ENCODE results near the gene SPEN.
"Not testable (repeated sequence)": the region's sequence is repeated elsewhere in the genome, so short reads cannot be mapped to it uniquely, and the experiment has no call there.

SPEN gene

GRCh38 chr1:15886611-15887167 lies 39.2 kb downstream of the SPEN start:
- no peak for DNase-seq

GRCh38 chr1:15892857-15893599 lies 45.5 kb downstream of the SPEN start:
- H3K4me1 Mint-ChIP-seq (ENCODE audit: low read depth) = peaks cover 45% of the 10 kb centered on the region
- H3K27ac Mint-ChIP-seq = peak overlapping the region; percentile 73
- H3K9me3 Mint-ChIP-seq, H3K27me3 Mint-ChIP-seq, H3K4me3 Mint-ChIP-seq, DNase-seq: not testable (repeated sequence)
- peaks cover 59% of the 10 kb centered on the region for H3K36me3 Mint-ChIP-seq (ENCODE audit: low read depth)

More at GRCh38 chr1:15886611-15887167, 39.2 kb downstream of the SPEN start:
- Mint-ChIP-seq H3K4me1 (ENCODE audit: low read depth) (peaks cover 59% of the 10 kb centered on the region), H3K36me3 (ENCODE audit: low read depth) (peaks cover 72% of the 10 kb centered on the region), H3K27me3 (no peaks in the 10 kb centered on the region), H3K4me3 (no peak overlapping the region), H3K27ac (peak overlapping the region; percentile 55), H3K9me3 (no peaks in the 10 kb centered on the region)

DNA sequence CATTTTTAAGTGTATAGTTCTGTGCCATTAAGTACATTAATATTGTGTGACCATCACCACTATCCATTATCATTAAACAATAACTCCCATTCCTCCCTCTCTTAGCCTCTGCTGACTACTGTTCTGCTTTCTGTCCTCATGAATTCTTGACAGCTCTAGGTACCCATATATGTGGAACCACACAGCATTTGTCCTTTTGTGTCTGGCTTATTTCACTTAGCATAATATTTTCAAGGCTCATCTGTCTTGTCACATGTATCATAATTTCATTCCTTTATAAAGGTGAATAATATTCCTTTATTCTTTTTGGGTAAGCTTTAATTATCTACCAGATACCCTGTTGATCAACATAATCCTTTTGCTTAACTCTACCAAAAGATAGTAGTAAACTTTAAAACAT lies 47.7 kb downstream of the SPEN start:
- H3K27ac Mint-ChIP-seq = peak overlapping the region; percentile 1
- H3K9me3 Mint-ChIP-seq = no peaks in the 10 kb centered on the region
- peaks cover 57% of the 10 kb centered on the region for H3K36me3 Mint-ChIP-seq (ENCODE audit: low read depth)
- H3K4me3 Mint-ChIP-seq = no peak overlapping the region
- H3K4me1 Mint-ChIP-seq (ENCODE audit: low read depth) = peaks cover 48% of the 10 kb centered on the region
- no peak for DNase-seq
- H3K27me3 Mint-ChIP-seq = no peaks in the 10 kb centered on the region

DNA sequence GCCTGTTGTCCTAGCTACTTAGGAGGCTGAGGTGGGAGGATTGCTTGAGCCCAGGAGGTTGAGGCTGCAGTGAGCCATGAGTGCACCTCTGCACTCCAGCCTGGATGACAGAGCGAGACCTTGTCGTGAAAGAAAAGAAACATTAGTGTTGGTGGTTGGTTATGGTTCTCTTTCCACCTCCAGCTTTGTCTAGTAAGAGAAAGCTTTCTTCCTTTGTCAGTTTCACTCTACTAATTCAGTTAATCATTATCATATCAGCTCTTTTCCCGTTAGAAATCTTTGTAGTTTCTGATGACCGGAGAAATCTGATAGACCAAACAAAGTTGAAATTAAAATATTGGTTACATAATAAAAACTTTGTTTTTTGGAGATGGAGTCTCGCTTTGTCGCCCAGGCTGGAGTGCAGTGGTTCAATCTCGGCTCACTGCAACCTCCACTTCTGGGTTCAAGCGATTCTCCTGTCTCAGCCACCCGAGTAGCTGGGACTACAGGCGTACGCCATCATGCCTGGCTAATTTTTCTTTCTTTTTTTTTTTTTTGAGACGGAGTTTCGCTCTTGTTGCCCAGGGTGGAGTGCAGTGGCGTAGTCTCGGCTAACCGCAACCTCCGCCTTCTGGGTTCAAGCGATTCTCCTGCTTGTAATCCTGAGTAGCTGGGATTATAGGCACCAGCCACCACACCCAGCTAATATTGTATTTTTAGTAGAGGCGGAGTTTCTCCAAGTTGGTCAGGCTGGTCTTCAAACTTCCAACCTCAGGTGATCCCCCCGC lies 49.5 kb downstream of the SPEN start:
- Mint-ChIP-seq H3K27ac (peak overlapping the region; percentile 44), H3K4me1 (ENCODE audit: low read depth) (peaks cover 50% of the 10 kb centered on the region), H3K36me3 (ENCODE audit: low read depth) (peaks cover 59% of the 10 kb centered on the region)
- not testable (repeated sequence) for DNase-seq, H3K4me3 Mint-ChIP-seq, H3K27me3 Mint-ChIP-seq, H3K9me3 Mint-ChIP-seq

GRCh38 chr1:15899266-15899665 lies 51.8 kb downstream of the SPEN start:
- Mint-ChIP-seq H3K4me3 (no peak overlapping the region), H3K27me3 (no peaks in the 10 kb centered on the region), H3K27ac (peak overlapping the region; percentile 31), H3K4me1 (ENCODE audit: low read depth) (peaks cover 54% of the 10 kb centered on the region), H3K9me3 (no peaks in the 10 kb centered on the region), H3K36me3 (ENCODE audit: low read depth) (peaks cover 50% of the 10 kb centered on the region)
- no peak for DNase-seq

DNA sequence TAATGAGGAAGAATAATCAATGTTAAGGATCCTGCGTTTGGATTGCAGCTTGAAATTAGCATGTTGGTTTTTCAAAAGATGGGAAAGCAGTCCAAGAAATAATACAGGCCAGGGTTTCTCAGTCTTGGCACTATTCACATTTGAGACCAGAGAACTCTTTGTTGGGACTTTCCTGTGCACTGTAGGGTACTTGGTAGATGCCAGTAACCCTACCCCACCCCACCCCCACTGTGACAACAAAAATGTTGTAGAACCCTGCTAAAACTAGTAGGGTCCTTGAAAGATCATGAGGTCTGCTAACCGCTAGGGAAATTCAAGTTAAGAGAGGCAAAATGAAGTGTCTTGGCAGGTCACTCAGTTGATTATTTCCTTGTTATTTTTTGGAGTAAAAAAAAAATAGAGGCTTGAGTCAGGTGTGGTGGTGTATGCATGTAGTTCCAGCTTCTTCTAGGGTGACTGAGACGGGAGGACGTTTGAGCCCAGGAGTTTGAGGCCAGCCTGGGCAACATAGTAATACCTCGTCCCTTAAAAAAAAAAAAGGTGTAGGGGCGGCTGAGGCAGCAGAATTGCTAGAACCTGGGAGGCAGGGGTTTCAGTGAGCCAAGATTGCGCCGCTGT lies 53.3 kb downstream of the SPEN start:
- Mint-ChIP-seq H3K27ac (peak overlapping the region; percentile 62), H3K9me3 (no peaks in the 10 kb centered on the region), H3K27me3 (no peaks in the 10 kb centered on the region), H3K4me1 (ENCODE audit: low read depth) (peaks cover 50% of the 10 kb centered on the region), H3K36me3 (ENCODE audit: low read depth) (peaks cover 47% of the 10 kb centered on the region), H3K4me3 (no peak overlapping the region)
- no peak for DNase-seq

DNA sequence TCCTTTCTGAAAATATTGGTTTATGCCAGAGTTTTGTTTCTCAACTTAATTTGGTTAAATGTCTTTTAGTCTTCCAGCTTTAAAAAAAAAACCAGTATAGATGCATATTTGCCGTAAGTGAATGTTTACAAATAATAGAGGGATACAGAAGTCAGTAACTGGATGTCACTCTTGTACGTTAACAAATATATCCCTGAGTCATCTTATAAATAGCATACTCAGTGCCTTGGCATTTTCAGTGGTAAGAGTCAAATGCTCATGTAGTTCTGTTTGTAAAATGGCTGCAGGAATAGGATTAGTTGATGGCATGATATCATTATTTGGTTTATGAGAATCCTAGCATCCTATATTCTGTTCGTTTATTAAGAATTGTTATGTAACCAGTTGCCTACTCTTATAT lies 55.4 kb downstream of the SPEN start:
- peaks cover 41% of the 10 kb centered on the region for H3K4me1 Mint-ChIP-seq (ENCODE audit: low read depth)
- no peaks in the 10 kb centered on the region for H3K9me3 Mint-ChIP-seq
- no peak overlapping the region for H3K4me3 Mint-ChIP-seq
- DNase-seq = no peak
- H3K36me3 Mint-ChIP-seq (ENCODE audit: low read depth) = peaks cover 38% of the 10 kb centered on the region
- H3K27ac Mint-ChIP-seq = peak overlapping the region; percentile 50
- H3K27me3 Mint-ChIP-seq = no peaks in the 10 kb centered on the region

GRCh38 chr1:15908597-15908996 lies 61.1 kb downstream of the SPEN start:
- Mint-ChIP-seq H3K4me1 (ENCODE audit: low read depth) (peaks cover 19% of the 10 kb centered on the region), H3K27ac (no peak overlapping the region), H3K9me3 (no peaks in the 10 kb centered on the region), H3K4me3 (no peak overlapping the region), H3K27me3 (no peaks in the 10 kb centered on the region), H3K36me3 (ENCODE audit: low read depth) (peaks cover 60% of the 10 kb centered on the region)
- no peak for DNase-seq

DNA sequence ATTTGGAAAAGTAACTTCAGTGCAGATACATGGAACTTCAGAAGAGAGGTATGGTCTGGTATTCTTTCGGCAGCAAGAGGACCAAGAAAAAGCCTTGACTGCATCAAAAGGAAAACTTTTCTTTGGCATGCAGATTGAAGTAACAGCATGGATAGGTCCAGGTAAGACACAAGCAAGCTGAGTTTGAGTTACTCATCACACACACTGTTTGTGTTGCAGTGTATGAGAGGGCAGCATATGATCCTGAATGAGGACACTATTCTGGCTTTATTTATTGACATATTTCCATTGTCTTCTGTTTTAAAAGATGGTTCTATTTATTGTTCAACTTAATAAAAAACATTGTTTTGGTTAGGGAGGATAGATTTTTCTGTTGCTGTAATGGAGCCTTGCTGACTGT lies 63.6 kb downstream of the SPEN start:
- peaks cover 79% of the 10 kb centered on the region for H3K36me3 Mint-ChIP-seq (ENCODE audit: low read depth)
- DNase-seq = no peak
- H3K4me1 Mint-ChIP-seq (ENCODE audit: low read depth) = peaks cover 27% of the 10 kb centered on the region
- H3K4me3 Mint-ChIP-seq = no peak overlapping the region
- no peaks in the 10 kb centered on the region for H3K9me3 Mint-ChIP-seq
- H3K27me3 Mint-ChIP-seq = no peaks in the 10 kb centered on the region
- peak overlapping the region; percentile 47 for H3K27ac Mint-ChIP-seq

- H3K27me3 Mint-ChIP-seq = no peaks in the 10 kb centered on the region
- no peak for DNase-seq
- H3K27ac Mint-ChIP-seq = no peak overlapping the region
Measured at GRCh38 chr1:15911927-15912326, 64.4 kb downstream of the SPEN start.

DNA sequence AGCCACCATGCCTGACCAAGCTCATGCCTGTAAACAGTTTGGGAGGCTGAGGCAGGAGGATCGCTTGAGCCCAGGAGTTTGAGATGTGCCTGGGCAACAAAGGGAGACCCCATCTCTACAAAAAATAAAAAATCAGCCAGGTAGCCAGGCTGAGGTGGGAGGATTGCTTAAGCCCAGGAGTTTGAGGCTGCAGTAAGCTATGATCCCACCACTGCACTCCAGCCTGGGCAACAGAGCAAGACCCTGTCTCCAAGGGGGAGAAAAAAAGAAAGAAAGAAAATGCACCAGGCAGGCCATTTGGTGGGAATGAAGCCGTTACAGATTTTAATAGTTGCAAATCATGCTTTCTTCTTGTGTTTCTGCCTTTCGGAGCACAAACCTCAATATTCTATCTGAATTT lies 66.1 kb downstream of the SPEN start:
- Mint-ChIP-seq H3K4me1 (ENCODE audit: low read depth) (peaks cover 45% of the 10 kb centered on the region), H3K36me3 (ENCODE audit: low read depth) (peaks cover 92% of the 10 kb centered on the region)
- DNase-seq, H3K27ac Mint-ChIP-seq, H3K9me3 Mint-ChIP-seq, H3K27me3 Mint-ChIP-seq, H3K4me3 Mint-ChIP-seq: not testable (repeated sequence)

More at GRCh38 chr1:15911927-15912326, 64.4 kb downstream of the SPEN start:
- Mint-ChIP-seq H3K36me3 (ENCODE audit: low read depth) (peaks cover 87% of the 10 kb centered on the region), H3K4me1 (ENCODE audit: low read depth) (peaks cover 34% of the 10 kb centered on the region), H3K4me3 (no peak overlapping the region), H3K9me3 (no peaks in the 10 kb centered on the region)

- Mint-ChIP-seq H3K4me1 (ENCODE audit: low read depth) (peaks cover 56% of the 10 kb centered on the region), H3K36me3 (ENCODE audit: low read depth) (peaks cover 90% of the 10 kb centered on the region), H3K4me3 (peak overlapping the region; percentile 12), H3K27ac (peak overlapping the region; percentile 54), H3K27me3 (no peaks in the 10 kb centered on the region), H3K9me3 (no peaks in the 10 kb centered on the region)
- no peak for DNase-seq
Measured at GRCh38 chr1:15915991-15916390, 68.5 kb downstream of the SPEN start.

GRCh38 chr1:15916417-15916816 lies 68.9 kb downstream of the SPEN start:
- Mint-ChIP-seq H3K27ac (peak overlapping the region; percentile 86), H3K27me3 (no peaks in the 10 kb centered on the region), H3K4me3 (peak overlapping the region; percentile 26), H3K9me3 (no peaks in the 10 kb centered on the region), H3K36me3 (ENCODE audit: low read depth) (peaks cover 90% of the 10 kb centered on the region), H3K4me1 (ENCODE audit: low read depth) (peaks cover 57% of the 10 kb centered on the region)
- no peak for DNase-seq

DNA sequence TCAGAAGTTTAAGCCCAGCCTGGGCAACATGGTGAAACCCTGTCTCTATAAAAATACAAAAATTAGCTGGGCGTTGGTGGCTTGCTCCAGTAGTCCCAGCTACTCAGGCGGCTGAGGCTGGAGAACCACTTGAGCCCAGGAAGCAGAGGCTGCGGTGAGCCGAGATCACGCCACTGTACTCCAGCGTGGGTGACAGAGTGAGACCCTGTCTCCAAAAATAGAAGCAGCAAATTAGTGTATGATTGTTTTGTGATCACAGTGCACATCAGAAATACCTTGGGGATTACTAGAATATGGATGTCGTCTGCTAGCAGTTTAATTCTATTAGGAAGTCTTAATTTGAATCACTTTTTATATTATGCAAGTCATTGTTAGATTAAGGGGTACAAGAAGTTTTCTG lies 69.4 kb downstream of the SPEN start:
- no peaks in the 10 kb centered on the region for H3K27me3 Mint-ChIP-seq
- no peaks in the 10 kb centered on the region for H3K9me3 Mint-ChIP-seq
- H3K36me3 Mint-ChIP-seq (ENCODE audit: low read depth) = peaks cover 90% of the 10 kb centered on the region
- DNase-seq = no peak
- H3K27ac Mint-ChIP-seq = peak overlapping the region; percentile 86
- peaks cover 59% of the 10 kb centered on the region for H3K4me1 Mint-ChIP-seq (ENCODE audit: low read depth)
- no peak overlapping the region for H3K4me3 Mint-ChIP-seq
